Stimulated activated memory B cell treated with anti-CD40 and anti-IgM and Interleukin-4, amounts not matched to agents 10 μg/mL and 1 μg/mL and 100 μg/mL, for 72 hours (primary cell): ENCODE results near the gene ICAM1.

Experiments used
- ATAC-seq: fragments of 150-1000 bp; cut with Tn5 transposase; 2 replicates; pipeline ENCODE4 v1.10.0; 2021
- H3K27ac Mint-ChIP-seq: one replicate; pipeline ENCODE4 v1.8.0; 2022; ENCODE audit warnings: mild to moderate bottlenecking, mixed read lengths
- H3K27me3 Mint-ChIP-seq: one replicate; pipeline ENCODE4 v1.8.0; 2022; ENCODE audit warnings: mixed read lengths
- H3K36me3 Mint-ChIP-seq: one replicate; pipeline ENCODE4 v1.8.0; 2022; ENCODE audit warnings: mixed read lengths
- H3K4me1 Mint-ChIP-seq: one replicate; pipeline ENCODE4 v1.8.0; 2022; ENCODE audit warnings: mixed read lengths
- H3K4me3 Mint-ChIP-seq: one replicate; pipeline ENCODE4 v1.8.0; 2022; ENCODE audit warnings: mild to moderate bottlenecking, moderate library complexity, mixed read lengths
- H3K9me3 Mint-ChIP-seq: one replicate; pipeline ENCODE4 v1.8.0; 2022; ENCODE audit warnings: mixed read lengths

The ICAM1 gene, protein sequence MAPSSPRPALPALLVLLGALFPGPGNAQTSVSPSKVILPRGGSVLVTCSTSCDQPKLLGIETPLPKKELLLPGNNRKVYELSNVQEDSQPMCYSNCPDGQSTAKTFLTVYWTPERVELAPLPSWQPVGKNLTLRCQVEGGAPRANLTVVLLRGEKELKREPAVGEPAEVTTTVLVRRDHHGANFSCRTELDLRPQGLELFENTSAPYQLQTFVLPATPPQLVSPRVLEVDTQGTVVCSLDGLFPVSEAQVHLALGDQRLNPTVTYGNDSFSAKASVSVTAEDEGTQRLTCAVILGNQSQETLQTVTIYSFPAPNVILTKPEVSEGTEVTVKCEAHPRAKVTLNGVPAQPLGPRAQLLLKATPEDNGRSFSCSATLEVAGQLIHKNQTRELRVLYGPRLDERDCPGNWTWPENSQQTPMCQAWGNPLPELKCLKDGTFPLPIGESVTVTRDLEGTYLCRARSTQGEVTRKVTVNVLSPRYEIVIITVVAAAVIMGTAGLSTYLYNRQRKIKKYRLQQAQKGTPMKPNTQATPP

DNA sequence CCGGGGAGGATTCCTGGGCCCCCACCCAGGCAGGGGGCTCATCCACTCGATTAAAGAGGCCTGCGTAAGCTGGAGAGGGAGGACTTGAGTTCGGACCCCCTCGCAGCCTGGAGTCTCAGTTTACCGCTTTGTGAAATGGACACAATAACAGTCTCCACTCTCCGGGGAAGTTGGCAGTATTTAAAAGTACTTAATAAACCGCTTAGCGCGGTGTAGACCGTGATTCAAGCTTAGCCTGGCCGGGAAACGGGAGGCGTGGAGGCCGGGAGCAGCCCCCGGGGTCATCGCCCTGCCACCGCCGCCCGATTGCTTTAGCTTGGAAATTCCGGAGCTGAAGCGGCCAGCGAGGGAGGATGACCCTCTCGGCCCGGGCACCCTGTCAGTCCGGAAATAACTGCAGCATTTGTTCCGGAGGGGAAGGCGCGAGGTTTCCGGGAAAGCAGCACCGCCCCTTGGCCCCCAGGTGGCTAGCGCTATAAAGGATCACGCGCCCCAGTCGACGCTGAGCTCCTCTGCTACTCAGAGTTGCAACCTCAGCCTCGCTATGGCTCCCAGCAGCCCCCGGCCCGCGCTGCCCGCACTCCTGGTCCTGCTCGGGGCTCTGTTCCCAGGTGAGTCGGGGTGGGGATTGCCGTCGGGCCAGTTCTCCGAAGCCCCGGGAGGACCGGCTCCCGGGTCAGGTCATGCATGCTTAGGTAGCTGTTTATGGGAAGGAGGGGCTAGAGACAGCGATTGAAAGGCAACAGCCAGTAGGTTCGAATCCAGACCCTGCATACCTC, at the start of gene ICAM1:
TSS of gene ICAM1 (plus strand) at position 505 of the 779 bp plus-strand sequence. CDS start at position 545, 40 bp downstream.
- peak; percentile 80 for ATAC-seq
- Mint-ChIP-seq H3K4me1 (peaks cover 57% of the 10 kb centered on the region), H3K36me3 (peaks cover 31% of the 10 kb centered on the region), H3K4me3 (peak within 1 kb of the TSS; percentile 95), H3K9me3 (no peaks in the 10 kb centered on the region), H3K27me3 (no peaks in the 10 kb centered on the region), H3K27ac (peak within 1 kb of the TSS; percentile 96)

DNA sequence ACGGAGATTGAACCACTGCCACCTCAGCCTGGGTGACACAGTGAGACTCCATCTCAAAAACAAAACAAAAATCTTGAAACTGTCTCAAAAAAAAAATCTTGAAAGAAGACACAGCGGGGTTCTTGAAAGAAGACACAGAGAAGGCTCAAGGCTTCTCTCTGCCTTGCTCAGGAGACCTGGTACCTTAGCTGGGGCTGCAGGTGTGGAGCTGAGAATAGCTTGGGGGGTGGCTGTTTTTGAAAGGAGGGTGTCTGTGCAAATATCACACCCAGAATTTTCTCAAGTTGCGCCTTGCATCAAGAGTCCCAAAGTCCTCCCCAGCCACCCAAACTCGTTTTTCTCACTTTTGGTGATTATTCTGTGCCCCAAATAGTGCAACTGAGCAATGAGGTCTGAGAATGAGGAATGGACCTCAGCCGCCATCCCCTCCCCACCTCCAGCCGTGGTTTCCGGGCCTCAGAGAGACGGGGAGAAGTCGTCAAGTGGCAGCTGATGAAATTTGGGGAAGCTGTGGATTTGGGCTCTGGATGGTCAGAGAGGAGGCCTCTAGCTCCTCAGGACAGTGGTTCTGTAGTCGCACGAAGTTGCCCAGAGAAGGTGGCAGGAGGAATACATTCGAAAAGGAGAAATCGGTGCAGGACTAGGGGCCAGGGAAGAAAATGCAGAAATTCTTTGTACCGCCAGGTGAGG, 48.6 kb upstream of the ICAM1 start:
- Mint-ChIP-seq H3K4me1 (peaks cover 46% of the 10 kb centered on the region), H3K36me3 (peaks cover 12% of the 10 kb centered on the region), H3K27ac (no peak overlapping the region), H3K27me3 (no peaks in the 10 kb centered on the region), H3K9me3 (no peaks in the 10 kb centered on the region), H3K4me3 (no peak overlapping the region)
- no peak for ATAC-seq

- no peak for ATAC-seq
- H3K27me3 Mint-ChIP-seq: no peaks in the 10 kb centered on the region
- no peak overlapping the region for H3K27ac Mint-ChIP-seq
- no peaks in the 10 kb centered on the region for H3K9me3 Mint-ChIP-seq
- H3K4me1 Mint-ChIP-seq: peaks cover 50% of the 10 kb centered on the region
- peaks cover 12% of the 10 kb centered on the region for H3K36me3 Mint-ChIP-seq
- H3K4me3 Mint-ChIP-seq: no peak overlapping the region
Measured at GRCh38 chr19:10223488-10224213, 47.3 kb upstream of the ICAM1 start.

DNA sequence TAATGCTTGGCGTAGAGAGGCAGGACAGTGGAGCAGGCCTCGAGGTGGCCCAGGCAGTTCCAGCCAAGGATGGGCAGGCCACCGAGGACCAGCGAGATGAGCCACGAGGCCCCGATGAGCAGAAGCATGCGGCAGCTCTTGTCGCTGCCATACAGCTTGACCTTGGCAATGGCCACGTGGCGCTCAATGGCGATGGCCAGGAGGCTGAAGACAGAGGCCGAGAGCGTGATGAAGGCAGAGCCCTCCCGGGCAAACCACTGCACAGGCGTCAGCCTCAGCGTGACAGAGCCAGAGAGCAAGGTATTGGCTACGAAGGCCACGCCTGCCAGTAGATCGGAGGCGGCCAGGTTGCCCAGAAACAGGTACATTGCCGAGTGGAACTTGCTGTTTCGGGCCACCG, 46.6 kb upstream of the ICAM1 start:
- no peak for ATAC-seq
- Mint-ChIP-seq H3K4me1 (peaks cover 50% of the 10 kb centered on the region), H3K36me3 (peaks cover 12% of the 10 kb centered on the region), H3K4me3 (no peak overlapping the region), H3K27me3 (no peaks in the 10 kb centered on the region), H3K9me3 (no peaks in the 10 kb centered on the region), H3K27ac (no peak overlapping the region)

DNA sequence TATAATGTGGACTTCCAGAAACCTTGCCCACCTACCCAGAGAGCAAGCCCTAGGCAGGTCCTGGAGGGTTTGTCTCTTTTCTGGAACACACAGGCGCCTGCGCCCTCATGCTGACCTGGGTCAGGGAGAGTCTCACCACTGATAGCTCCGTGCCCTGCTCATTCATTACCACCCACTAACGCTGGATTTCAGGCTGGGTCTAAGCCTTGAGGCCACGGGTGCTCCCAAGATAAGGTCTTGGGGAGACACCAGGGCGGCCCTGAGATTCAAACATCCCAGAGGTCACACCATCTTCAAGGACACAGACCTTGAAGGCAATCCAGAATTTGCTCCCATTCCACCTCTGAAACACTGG, 44.9 kb upstream of the ICAM1 start:
- H3K27me3 Mint-ChIP-seq: no peaks in the 10 kb centered on the region

GRCh38 chr19:10226376-10227025, 44.4 kb upstream of the ICAM1 start:
- H3K36me3 Mint-ChIP-seq: peaks cover 12% of the 10 kb centered on the region
- H3K9me3 Mint-ChIP-seq: no peaks in the 10 kb centered on the region
- no peak overlapping the region for H3K27ac Mint-ChIP-seq
- no peaks in the 10 kb centered on the region for H3K27me3 Mint-ChIP-seq
- peaks cover 41% of the 10 kb centered on the region for H3K4me1 Mint-ChIP-seq
- no peak overlapping the region for H3K4me3 Mint-ChIP-seq
- no peak for ATAC-seq

More for the DNA sequence above, 44.9 kb upstream of the ICAM1 start:
- ATAC-seq: no peak
- H3K36me3 Mint-ChIP-seq: peaks cover 12% of the 10 kb centered on the region
- H3K4me1 Mint-ChIP-seq: peaks cover 45% of the 10 kb centered on the region
- no peaks in the 10 kb centered on the region for H3K9me3 Mint-ChIP-seq
- H3K27ac Mint-ChIP-seq: no peak overlapping the region
- H3K4me3 Mint-ChIP-seq: no peak overlapping the region

- H3K27me3 Mint-ChIP-seq: no peaks in the 10 kb centered on the region
- peaks cover 11% of the 10 kb centered on the region for H3K36me3 Mint-ChIP-seq
- H3K4me1 Mint-ChIP-seq: peaks cover 41% of the 10 kb centered on the region
- no peaks in the 10 kb centered on the region for H3K9me3 Mint-ChIP-seq
- H3K4me3 Mint-ChIP-seq: no peak overlapping the region
- no peak for ATAC-seq
- peak overlapping the region; percentile 82 for H3K27ac Mint-ChIP-seq
Measured at GRCh38 chr19:10227026-10227971, 43.6 kb upstream of the ICAM1 start.

GRCh38 chr19:10228393-10228792, 42.5 kb upstream of the ICAM1 start:
- Mint-ChIP-seq H3K27me3 (no peaks in the 10 kb centered on the region), H3K27ac (peak overlapping the region; percentile 82), H3K4me3 (no peak overlapping the region), H3K9me3 (no peaks in the 10 kb centered on the region), H3K36me3 (peaks cover 7% of the 10 kb centered on the region), H3K4me1 (peaks cover 43% of the 10 kb centered on the region)
- ATAC-seq: no peak

GRCh38 chr19:10228920-10229319, 42.0 kb upstream of the ICAM1 start:
- Mint-ChIP-seq H3K27ac (peak overlapping the region; percentile 82), H3K4me3 (peak overlapping the region; percentile 86), H3K27me3 (no peaks in the 10 kb centered on the region), H3K36me3 (peaks cover 5% of the 10 kb centered on the region), H3K9me3 (no peaks in the 10 kb centered on the region), H3K4me1 (peaks cover 43% of the 10 kb centered on the region)
- ATAC-seq: no peak

- Mint-ChIP-seq H3K4me1 (peaks cover 49% of the 10 kb centered on the region), H3K4me3 (peak overlapping the region; percentile 86), H3K9me3 (no peaks in the 10 kb centered on the region), H3K27me3 (no peaks in the 10 kb centered on the region), H3K27ac (peak overlapping the region; percentile 82), H3K36me3 (no peaks in the 10 kb centered on the region)
- ATAC-seq: peak; percentile 49
Measured at GRCh38 chr19:10230173-10230860, 40.6 kb upstream of the ICAM1 start.

GRCh38 chr19:10230861-10231611, 39.9 kb upstream of the ICAM1 start, which contains the start of gene S1PR2:
S1PR2 (minus strand) TSS chr19:10231331; CDS start chr19:10224905, 6,426 bp downstream.
- H3K4me3 Mint-ChIP-seq: peak within 1 kb of the TSS; percentile 86
- H3K27ac Mint-ChIP-seq: peak within 1 kb of the TSS; percentile 82
- H3K27me3 Mint-ChIP-seq: no peaks in the 10 kb centered on the region
- no peaks in the 10 kb centered on the region for H3K9me3 Mint-ChIP-seq
- ATAC-seq: peak; percentile 65
- peaks cover 54% of the 10 kb centered on the region for H3K4me1 Mint-ChIP-seq
- no peaks in the 10 kb centered on the region for H3K36me3 Mint-ChIP-seq

GRCh38 chr19:10231612-10232228, 39.2 kb upstream of the ICAM1 start:
- Mint-ChIP-seq H3K9me3 (no peaks in the 10 kb centered on the region), H3K36me3 (no peaks in the 10 kb centered on the region), H3K4me3 (peak overlapping the region; percentile 86), H3K27ac (peak overlapping the region; percentile 82), H3K27me3 (no peaks in the 10 kb centered on the region), H3K4me1 (peaks cover 55% of the 10 kb centered on the region)
- no peak for ATAC-seq
